GM12878 (cell line): ENCODE measurements around the gene PKD2. TPM values are rescaled to one million over a fixed set of nuclear protein-coding genes. Genes with fewer than 3 reads are reported as not detected.

Source experiments
- ATAC-seq: fragments of 200-7000 bp; cut with Tn5 transposase; 3 replicates; pipeline ENCODE4 v1.9.1; 2020; ENCODE audit warnings: mild to moderate bottlenecking, moderate library complexity
- BruUV-seq: library from RNA; stranded (reverse); fragments of 400-500 nt; replicated peaks from 2 replicates; lab custom pipeline; 2021; lab: Mats Ljungman, UMichigan
- CTCF ChIA-PET: fragments of 300-600 bp; sonication (Branson Sonifier 250); formaldehyde crosslinking; extraction: SDS; loops from one replicate; lab custom pipeline; 2021; ENCODE audit warnings: inconsistent platforms; lab: Yijun Ruan, JAX
- POLR2A ChIA-PET: fragments of 350-600 bp; formaldehyde crosslinking; extraction: SDS; loops from one replicate; lab custom pipeline; 2021; ENCODE audit warnings: inconsistent platforms; lab: Charles Lee
- RAD21 ChIA-PET: fragments of 300-600 bp; sonication (Branson Sonifier 250); formaldehyde crosslinking; loops from one replicate; lab custom pipeline; 2023; ENCODE audit warnings: antibody characterized with exemption; ENCODE audit not compliant: unreplicated experiment; lab: Charles Lee
- SMC1A ChIA-PET: fragments of 300-600 bp; sonication (Branson Sonifier 250); formaldehyde crosslinking; loops from one replicate; lab custom pipeline; 2023; ENCODE audit not compliant: unreplicated experiment, uncharacterized antibody; lab: Charles Lee
- DNase-seq: peaks from one replicate; pipeline ENCODE4 v3.0.0-alpha.2; 2011; ENCODE audit warnings: low read depth, low spot score
- FAIRE-seq: peaks from 3 replicates; lab custom pipeline; 2011; peaks lifted over from hg19 to GRCh38; lab: Jason Lieb, UNC
- H2AFZ ChIP-seq: 2 replicates; pipeline ENCODE4 v1.6.0; 2011; ENCODE audit warnings: low read depth, low read length, control low read depth; ENCODE audit not compliant: control insufficient read depth
- H3K27ac ChIP-seq: 2 replicates; pipeline ENCODE4 v1.5.1; 2011; ENCODE audit warnings: control low read depth; ENCODE audit not compliant: control insufficient read depth, insufficient read depth
- H3K27me3 ChIP-seq, 2 experiments: replicated peaks in 1 of 2; 2 replicates each; pipeline versions ENCODE4 v1.6.0 to v1.6.1; 2011; ENCODE audit warnings: low read length in 1 of 2; ENCODE audit not compliant: control insufficient read depth in 2 of 2, insufficient read depth in 2 of 2
- H3K36me3 ChIP-seq, 2 experiments: 2 replicates each; pipeline ENCODE4 v1.5.1; 2011; ENCODE audit warnings: low read length in 1 of 2; ENCODE audit not compliant: control insufficient read depth in 2 of 2, insufficient read depth in 2 of 2
- H3K4me1 ChIP-seq: 2 replicates; pipeline ENCODE4 v1.6.1; 2011; ENCODE audit warnings: mild to moderate bottlenecking, low read length, moderate library complexity, mixed read lengths; ENCODE audit not compliant: control insufficient read depth, insufficient read depth
- H3K4me2 ChIP-seq: 2 replicates; pipeline ENCODE4 v1.6.0; 2011; ENCODE audit warnings: control low read depth; ENCODE audit not compliant: control insufficient read depth, insufficient read depth
- H3K4me3 ChIP-seq: fragments of 200-600 bp; sonication (generic); 2 replicates; pipeline ENCODE4 v1.5.1; 2016
- H3K79me2 ChIP-seq: 2 replicates; pipeline ENCODE4 v1.6.0; 2011; ENCODE audit warnings: low read length; ENCODE audit not compliant: control insufficient read depth, insufficient read depth
- H3K9ac ChIP-seq: 2 replicates; pipeline ENCODE4 v1.8.0; 2011; ENCODE audit warnings: low read length, control low read depth, mixed read lengths; ENCODE audit not compliant: control insufficient read depth, insufficient read depth
- H3K9me3 ChIP-seq: replicated peaks from 3 replicates; pipeline ENCODE4 v1.5.1; 2011; ENCODE audit warnings: mild to moderate bottlenecking, low read length; ENCODE audit not compliant: control insufficient read depth, insufficient read depth
- H4K20me1 ChIP-seq: 2 replicates; pipeline ENCODE4 v1.6.0; 2011; ENCODE audit not compliant: control insufficient read depth, insufficient read depth
- ATF3 ChIP-seq: IDR thresholded peaks from 2 replicates; pipeline ENCODE4 v1.6.1; 2011; ENCODE audit warnings: low read depth, mild to moderate bottlenecking, low read length, moderate library complexity, borderline replicate concordance; ENCODE audit errors: extremely low read depth
- BRCA1 ChIP-seq: IDR thresholded peaks from 2 replicates; pipeline ENCODE4 v1.6.1; 2011; ENCODE audit warnings: low read depth, low read length, improper control_type of control experiment
- CEBPB ChIP-seq, 2 experiments: fragments of 150-350 bp in 1 of 2; IDR thresholded peaks; 2 replicates each; pipeline ENCODE4 v1.6.1; 2012 to 2014; ENCODE audit warnings: low read depth in 2 of 2, low read length in 2 of 2, borderline replicate concordance in 1 of 2, inconsistent platforms in 1 of 2
- CEBPZ ChIP-seq: fragments of 150-350 bp; IDR thresholded peaks from 2 replicates; pipeline ENCODE4 v1.6.1; 2016; ENCODE audit warnings: low read depth, low read length
- ESRRA ChIP-seq: IDR thresholded peaks from 2 replicates; pipeline ENCODE4 v1.6.1; 2012; ENCODE audit warnings: mild to moderate bottlenecking, low read length, improper control_type of control experiment
- FOXK2 ChIP-seq: fragments of 450-650 bp; IDR thresholded peaks from 2 replicates; pipeline ENCODE4 v1.6.1; 2017; ENCODE audit warnings: mild to moderate bottlenecking, moderate library complexity
- IRF4 ChIP-seq: IDR thresholded peaks from 2 replicates; pipeline ENCODE4 v1.6.1; 2011; ENCODE audit warnings: low read depth, low read length
- JUNB ChIP-seq: IDR thresholded peaks from 2 replicates; pipeline ENCODE4 v1.6.1; 2016; ENCODE audit warnings: antibody characterized with exemption, mild to moderate bottlenecking
- KLF5 ChIP-seq: fragments of 450-650 bp; IDR thresholded peaks from 2 replicates; pipeline ENCODE4 v1.6.1; 2014; ENCODE audit warnings: mild to moderate bottlenecking; ENCODE audit not compliant: partially characterized antibody
- MLLT1 ChIP-seq: fragments of 450-650 bp; IDR thresholded peaks from 2 replicates; pipeline ENCODE4 v1.6.1; 2016; ENCODE audit warnings: mild to moderate bottlenecking
- NFIC ChIP-seq: IDR thresholded peaks from 2 replicates; pipeline ENCODE4 v1.6.1; 2012; ENCODE audit warnings: low read depth, mild to moderate bottlenecking, inconsistent platforms, low read length, moderate library complexity
- PAX8 ChIP-seq: fragments of 450-650 bp; IDR thresholded peaks from 2 replicates; pipeline ENCODE4 v1.6.1; 2017; ENCODE audit warnings: mild to moderate bottlenecking, moderate library complexity
- POU2F2 ChIP-seq: IDR thresholded peaks from 3 replicates; pipeline ENCODE4 v1.6.1; 2011; ENCODE audit warnings: low read depth, mild to moderate bottlenecking, low read length, borderline replicate concordance
- SRF ChIP-seq, 2 experiments: IDR thresholded peaks; 2 replicates each; pipeline ENCODE4 v1.6.1; 2011; ENCODE audit warnings: low read depth in 2 of 2, low read length in 2 of 2, mild to moderate bottlenecking in 1 of 2, moderate library complexity in 1 of 2
- SUPT20H ChIP-seq: IDR thresholded peaks from 2 replicates; pipeline ENCODE4 v1.6.1; 2011; ENCODE audit warnings: low read depth, mild to moderate bottlenecking, low read length, moderate library complexity, borderline replicate concordance; ENCODE audit not compliant: control insufficient read depth
- ZZZ3 ChIP-seq: IDR thresholded peaks from 2 replicates; pipeline ENCODE4 v1.6.1; 2011; ENCODE audit warnings: low read depth; ENCODE audit not compliant: control insufficient read depth, insufficient read length
- WGBS: methylation state at CpG from one replicate; pipeline ENCODE4 v1.1.6; 2016; ENCODE audit warnings: low lambda C conversion rate; ENCODE audit not compliant: insufficient replicate concordance, insufficient coverage; ENCODE audit errors: missing lambda C conversion rate; 5-methylcytosine and 5-hydroxymethylcytosine counted together
- in situ Hi-C: fragments of 300-500 bp; cut with MboI; formaldehyde crosslinking; loops from 9 replicates; pipeline ENCODE4 v1.14.3; 2018; ENCODE audit warnings: mixed read lengths
- intact Hi-C: fragments of 100-400 bp; cut with micrococcal nuclease; formaldehyde crosslinking; loops from one replicate; pipeline ENCODE4 v1.14.2; 2022; ENCODE audit not compliant: unreplicated experiment
- polyA plus RNA-seq, 11 experiments: library from polyadenylated mRNA; depleted of rRNA in 4 of 11; unstranded in 6 of 11; stranded (reverse) in 5 of 11; fragments of >200 nt; fragmentation: Nextera tagmentation in 4 of 11; fragmentation: Illumina TruSeq in 1 of 11; extraction: Ambion mirVana in 4 of 11; extraction: Trizol in 1 of 11; gene quantifications; 1 replicate in 1 of 11; 2 replicates in 10 of 11; pipeline versions ENCODE4 v1.2.1 to v1.2.3, GENCODE V29; 2011 to 2016; ENCODE audit warnings: inconsistent platforms in 2 of 11, missing spikeins in 2 of 11, low read depth in 1 of 11
- total RNA-seq, 4 experiments: library from RNA; depleted of rRNA in 3 of 4; stranded (reverse); fragments of >200 nt in 3 of 4; fragmentation: Illumina TruSeq in 1 of 4; extraction: Trizol in 1 of 4; gene quantifications; 2 replicates each; pipeline versions ENCODE4 v1.2.1 to v1.2.3, GENCODE V29; 2013 to 2021
- TF ChIP-seq, protein P1 (sequence below): IDR thresholded peaks from 2 replicates; pipeline ENCODE4 v1.6.1; 2012; ENCODE audit warnings: low read depth, low read length, improper control_type of control experiment

Gene PKD2
- total and polyA plus RNA-seq, 10 of the 15 experiments (the other 5 are each of a cell fraction or from before 2014, with no cell fraction given), result 2.0 to 13.8 (median 8.4) TPM

DNA sequence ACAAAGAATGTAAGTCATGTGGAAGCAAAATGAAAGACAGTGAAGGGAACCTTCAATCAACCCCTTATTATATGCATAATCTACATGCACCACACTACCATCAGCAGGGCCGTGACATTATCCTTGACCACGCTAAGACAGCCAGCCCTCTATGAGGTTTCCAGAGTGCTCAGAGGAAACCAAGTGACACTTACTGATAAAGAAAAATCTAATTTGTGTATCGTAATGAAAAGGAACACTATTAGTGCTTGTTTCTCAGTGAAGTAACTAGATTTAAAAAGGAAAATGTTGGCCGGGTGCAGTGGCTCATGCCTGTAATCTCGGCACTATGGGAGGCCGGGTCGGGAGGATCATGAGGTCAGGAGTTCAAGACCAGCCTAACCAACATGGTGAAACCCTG lies 94.6 kb downstream of the PKD2 start:
- ChIA-PET RAD21 (no interaction called here), POLR2A (no interaction called here), CTCF (no interaction called here), SMC1A (interaction anchor here (0.7 kb wide), 1 partner anchor 102 kb away, joined by 3 read pairs; no protein-coding TSS in a partner anchor)
- no TSS peak for BruUV-seq
- Histone ChIP-seq H3K27me3 (peaks cover 0 to 4% of the 10 kb centered on the region in 2 experiments; a peak in 2 of 4 replicates), H2AFZ (no peak overlapping the region), H3K9ac (no peak overlapping the region), H3K36me3 (no peaks in the 10 kb centered on the region), H3K27ac (no peak overlapping the region), H3K79me2 (no peaks in the 10 kb centered on the region)
- intact Hi-C loops (no loop called here), in situ Hi-C loops (no loop called here)
- ATAC-seq, result no peak
- no peak for DNase-seq
- no peak for TF ChIP-seq CEBPZ
- TF ChIP-seq ATF3, result no peak
- TF ChIP-seq FOXK2, result no peak
- TF ChIP-seq SUPT20H, result no peak
- no peak for TF ChIP-seq IRF4
- no peak for TF ChIP-seq POU2F2
- no peak for TF ChIP-seq BRCA1
- TF ChIP-seq, protein P1, sequence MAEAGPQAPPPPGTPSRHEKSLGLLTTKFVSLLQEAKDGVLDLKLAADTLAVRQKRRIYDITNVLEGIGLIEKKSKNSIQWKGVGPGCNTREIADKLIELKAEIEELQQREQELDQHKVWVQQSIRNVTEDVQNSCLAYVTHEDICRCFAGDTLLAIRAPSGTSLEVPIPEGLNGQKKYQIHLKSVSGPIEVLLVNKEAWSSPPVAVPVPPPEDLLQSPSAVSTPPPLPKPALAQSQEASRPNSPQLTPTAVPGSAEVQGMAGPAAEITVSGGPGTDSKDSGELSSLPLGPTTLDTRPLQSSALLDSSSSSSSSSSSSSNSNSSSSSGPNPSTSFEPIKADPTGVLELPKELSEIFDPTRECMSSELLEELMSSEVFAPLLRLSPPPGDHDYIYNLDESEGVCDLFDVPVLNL, result no peak
- TF ChIP-seq ZZZ3, result no peak
- TF ChIP-seq ESRRA, result no peak
- TF ChIP-seq PAX8, result no peak
- TF ChIP-seq SRF (IDR thresholded peaks at IDR 0.05; ENCODE audit: low read depth in 2 of 2, low read length in 2 of 2), result no peak
- no peak for TF ChIP-seq JUNB
- TF ChIP-seq NFIC, result no peak
- TF ChIP-seq KLF5, result no peak
- no peak for TF ChIP-seq MLLT1
- TF ChIP-seq CEBPB (IDR thresholded peaks at IDR 0.05; ENCODE audit: borderline replicate concordance in 1 of 2, low read depth in 2 of 2, low read length in 2 of 2), result no peak
- TF ChIP-seq, all 136 proteins: peak for 0
- WGBS, result 50% methylated on average over 7 of the region's 7 CpGs
- Histone ChIP-seq H3K4me1 (no peaks in the 10 kb centered on the region), H3K4me3 (no peak overlapping the region), H3K4me2 (no peak overlapping the region), H4K20me1 (no peaks in the 10 kb centered on the region), H3K9me3 (no peaks in the 10 kb centered on the region)
- no peak for FAIRE-seq
